OCI-LY1 (cell line): ENCODE results near the gene MCEMP1.

Experiments
- H2AFZ ChIP-seq: fragments of 200-600 bp; sonication (generic), shearing (Covaris generic); 2 replicates; pipeline ENCODE4 v1.6.0; 2014; ENCODE audit warnings: antibody characterized with exemption, mild to moderate bottlenecking, low read length
- H3F3A ChIP-seq: fragments of 200-600 bp; sonication (generic), shearing (Covaris generic); 2 replicates; pipeline ENCODE4 v1.6.0; 2014; ENCODE audit warnings: mild to moderate bottlenecking, antibody characterized with exemption, low read length, moderate library complexity; ENCODE audit not compliant: insufficient read depth
- H3K27ac ChIP-seq: fragments of 200-600 bp; sonication (generic); 2 replicates; pipeline ENCODE4 v1.5.1; 2014; ENCODE audit warnings: low read length, mixed run types, mild to moderate bottlenecking, low read depth; ENCODE audit not compliant: poor library complexity, severe bottlenecking
- H3K27me3 ChIP-seq: fragments of 200-600 bp; sonication (generic); 2 replicates; pipeline ENCODE4 v1.6.0; 2014; ENCODE audit warnings: antibody characterized with exemption, mild to moderate bottlenecking, low read length, moderate library complexity; ENCODE audit not compliant: insufficient read depth
- H3K36me3 ChIP-seq: fragments of 200-600 bp; sonication (generic); 2 replicates; pipeline ENCODE4 v1.6.1; 2014; ENCODE audit warnings: mild to moderate bottlenecking, antibody characterized with exemption, low read length, moderate library complexity, mixed read lengths; ENCODE audit not compliant: insufficient read depth
- H3K4me1 ChIP-seq: fragments of 200-600 bp; sonication (generic); 2 replicates; pipeline ENCODE4 v1.5.1; 2014; ENCODE audit warnings: mild to moderate bottlenecking, low read length, moderate library complexity; ENCODE audit not compliant: insufficient read depth, severe bottlenecking
- H3K4me2 ChIP-seq: fragments of 200-600 bp; sonication (generic), shearing (Covaris generic); 2 replicates; pipeline ENCODE4 v1.6.1; 2014; ENCODE audit warnings: low read length
- H3K4me3 ChIP-seq: fragments of 200-600 bp; sonication (generic); 2 replicates; pipeline ENCODE4 v1.5.1; 2014; ENCODE audit warnings: low read length, low read depth, mild to moderate bottlenecking, mixed read lengths; ENCODE audit not compliant: poor library complexity, severe bottlenecking
- H3K79me2 ChIP-seq: fragments of 200-600 bp; shearing (Covaris generic); 2 replicates; pipeline ENCODE4 v1.6.1; 2016; ENCODE audit warnings: mixed run types, low read length, mixed read lengths; ENCODE audit not compliant: insufficient read depth
- H3K9ac ChIP-seq: fragments of 200-600 bp; sonication (generic), shearing (Covaris generic); 2 replicates; pipeline ENCODE4 v1.6.1; 2014; ENCODE audit warnings: mild to moderate bottlenecking, low read length, mixed read lengths
- H3K9me2 ChIP-seq: fragments of 200-600 bp; sonication (generic), shearing (Covaris generic); 2 replicates; pipeline ENCODE4 v1.6.1; 2014; ENCODE audit warnings: low read depth, mild to moderate bottlenecking, low read length, mixed read lengths
- H3K9me3 ChIP-seq: fragments of 200-600 bp; shearing (Covaris generic); 2 replicates; pipeline ENCODE4 v1.6.1; 2014; ENCODE audit warnings: low read length, mixed read lengths
- H4K20me1 ChIP-seq: fragments of 200-600 bp; sonication (generic), shearing (Covaris generic); 2 replicates; pipeline ENCODE4 v1.6.0; 2016; ENCODE audit warnings: mild to moderate bottlenecking, low read length; ENCODE audit not compliant: insufficient read depth
- CTCF ChIP-seq: fragments of 200-600 bp; sonication (generic), shearing (Covaris generic); IDR thresholded peaks from 2 replicates; pipeline ENCODE4 v1.5.1; 2017; ENCODE audit warnings: mild to moderate bottlenecking, antibody characterized with exemption, low read length, moderate library complexity, mixed read lengths
- EZH2 ChIP-seq: fragments of 200-600 bp; sonication (generic), shearing (Covaris generic); IDR thresholded peaks from 2 replicates; pipeline ENCODE4 v1.8.0; 2017; ENCODE audit warnings: borderline replicate concordance, mixed run types, mild to moderate bottlenecking, antibody characterized with exemption, low read length, moderate library complexity, mixed read lengths

Gene MCEMP1

GRCh38 chr19:7698583-7698982, 21.7 kb downstream of the MCEMP1 start:
- Histone ChIP-seq H3K9me3 (no peaks in the 10 kb centered on the region), H3K9me2 (no peaks in the 10 kb centered on the region), H3K4me3 (no peak overlapping the region), H4K20me1 (no peaks in the 10 kb centered on the region), H3K9ac (no peak overlapping the region), H3K4me1 (no peaks in the 10 kb centered on the region), H3F3A (no peaks in the 10 kb centered on the region), H3K27me3 (peaks cover 6% of the 10 kb centered on the region; the same call in 1 of the 2 replicates), H3K79me2 (no peaks in the 10 kb centered on the region), H3K4me2 (no peak overlapping the region), H3K36me3 (no peaks in the 10 kb centered on the region), H3K27ac (no peak overlapping the region), H2AFZ (no peak overlapping the region)
- TF ChIP-seq CTCF (no peak), EZH2 (no peak)

GRCh38 chr19:7699003-7699402, 22.1 kb downstream of the MCEMP1 start:
- Histone ChIP-seq H3K27ac (no peak overlapping the region), H4K20me1 (no peaks in the 10 kb centered on the region), H3K9me3 (no peaks in the 10 kb centered on the region), H3F3A (no peaks in the 10 kb centered on the region), H3K4me2 (no peak overlapping the region), H3K36me3 (no peaks in the 10 kb centered on the region), H3K79me2 (no peaks in the 10 kb centered on the region), H3K4me1 (no peaks in the 10 kb centered on the region), H3K27me3 (peaks cover 6% of the 10 kb centered on the region; the same call in 1 of the 2 replicates), H3K4me3 (no peak overlapping the region), H3K9ac (no peak overlapping the region), H3K9me2 (no peaks in the 10 kb centered on the region), H2AFZ (no peak overlapping the region)
- TF ChIP-seq EZH2 (no peak), CTCF (no peak)

DNA sequence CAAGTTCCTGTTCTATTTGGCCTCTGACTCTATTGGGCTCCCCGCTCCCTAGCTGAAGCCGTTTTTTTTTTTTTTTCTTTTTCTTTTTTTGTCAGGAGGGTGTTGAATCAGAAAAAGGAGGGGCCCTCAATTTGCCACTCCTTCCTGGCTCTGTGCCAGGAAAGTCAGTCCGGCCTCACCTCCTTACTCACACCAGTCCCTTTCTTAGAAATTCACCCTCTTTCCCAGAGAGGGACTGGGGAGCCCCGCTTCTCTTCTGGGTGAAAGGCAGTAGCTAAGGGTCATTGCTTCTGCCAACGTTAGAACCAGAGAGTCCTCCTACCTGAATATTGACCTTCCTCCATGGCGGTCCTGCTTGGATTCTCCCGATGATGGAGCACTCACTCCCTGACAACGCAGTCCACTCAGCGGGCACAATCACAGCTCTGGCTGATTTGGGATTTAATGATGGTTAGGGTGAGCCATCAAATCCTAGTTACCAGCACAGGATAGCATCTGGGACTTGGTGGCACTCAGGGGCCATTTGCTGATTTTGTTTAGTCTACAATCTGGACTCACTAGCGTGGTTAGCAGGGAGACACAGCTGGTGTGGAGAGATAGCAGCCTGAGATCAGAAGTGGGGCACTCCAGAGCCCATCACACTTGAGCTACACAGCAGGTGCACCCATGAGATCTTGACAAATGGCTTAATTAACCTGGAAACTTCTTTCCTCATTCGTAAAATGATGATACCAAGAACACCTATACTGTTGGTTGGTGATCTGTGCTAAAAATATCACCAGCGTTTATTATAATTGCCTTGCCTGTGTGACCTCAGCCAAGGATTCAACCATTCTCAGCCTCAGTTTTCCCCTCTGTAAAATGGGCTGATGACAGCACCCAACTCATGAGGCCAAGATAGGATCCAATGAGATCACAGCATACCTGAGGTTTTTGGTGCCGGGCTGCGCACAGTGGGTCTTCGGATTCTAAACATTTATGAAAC, 22.8 kb downstream of the MCEMP1 start:
- Histone ChIP-seq H3K36me3 (no peaks in the 10 kb centered on the region), H3K9me2 (no peaks in the 10 kb centered on the region), H3K27me3 (peaks cover 6% of the 10 kb centered on the region; the same call in 1 of the 2 replicates), H3K4me1 (no peaks in the 10 kb centered on the region), H3K9me3 (no peaks in the 10 kb centered on the region), H3K79me2 (no peaks in the 10 kb centered on the region), H2AFZ (no peak overlapping the region), H3K27ac (no peak overlapping the region), H3K4me3 (no peak overlapping the region), H3F3A (no peaks in the 10 kb centered on the region), H3K4me2 (no peak overlapping the region), H4K20me1 (no peaks in the 10 kb centered on the region), H3K9ac (no peak overlapping the region)
- TF ChIP-seq CTCF: no peak
- no peak for TF ChIP-seq EZH2
